GM23338 (cell line): Measurements from ENCODE around the gene CDK14. TPM values are rescaled to one million over a fixed set of nuclear protein-coding genes. Genes with fewer than 3 reads are reported as not detected.

Experiments used
- ATAC-seq: fragments of 200-7000 bp; cut with Tn5 transposase; 3 replicates; pipeline ENCODE4 v1.9.1; 2020
- DNase-seq: peaks from one replicate; pipeline ENCODE4 v3.0.0-alpha.2; 2015; ENCODE audit warnings: low spot score
- H2AFZ ChIP-seq: fragments of 200-600 bp; sonication (generic); 2 replicates; pipeline ENCODE4 v1.8.0; 2016; ENCODE audit warnings: antibody characterized with exemption, mild to moderate bottlenecking, moderate library complexity
- H3F3A ChIP-seq: fragments of 200-600 bp; sonication (generic); replicated peaks from 2 replicates; pipeline ENCODE4 v1.8.0; 2017; ENCODE audit warnings: antibody characterized with exemption, mixed run types, low read depth
- H3K27ac ChIP-seq: fragments of 200-600 bp; sonication (generic); 2 replicates; pipeline ENCODE4 v1.6.1; 2016; ENCODE audit warnings: low read depth
- H3K27me3 ChIP-seq: fragments of 200-600 bp; sonication (generic); 2 replicates; pipeline ENCODE4 v1.8.0; 2016; ENCODE audit warnings: mild to moderate bottlenecking, mixed run types, moderate library complexity; ENCODE audit not compliant: insufficient read depth
- H3K36me3 ChIP-seq: fragments of 200-600 bp; sonication (generic); 2 replicates; pipeline ENCODE4 v1.8.0; 2016; ENCODE audit warnings: mild to moderate bottlenecking; ENCODE audit not compliant: insufficient read depth
- H3K4me1 ChIP-seq: fragments of 200-600 bp; sonication (generic); 2 replicates; pipeline ENCODE4 v1.8.0; 2016; ENCODE audit warnings: mild to moderate bottlenecking, moderate library complexity; ENCODE audit not compliant: insufficient read depth
- H3K4me2 ChIP-seq: fragments of 200-600 bp; sonication (generic); 2 replicates; pipeline ENCODE4 v1.7.1; 2017; ENCODE audit warnings: mixed run types
- H3K4me3 ChIP-seq: fragments of 200-600 bp; sonication (generic); 2 replicates; pipeline ENCODE4 v1.6.1; 2016; ENCODE audit warnings: mixed run types
- H3K79me2 ChIP-seq: fragments of 200-600 bp; sonication (generic); replicated peaks from 2 replicates; pipeline ENCODE4 v1.8.0; 2017; ENCODE audit warnings: mild to moderate bottlenecking; ENCODE audit not compliant: insufficient read depth
- H3K9me2 ChIP-seq: fragments of 200-600 bp; sonication (generic); 2 replicates; pipeline ENCODE4 v1.8.0; 2017; ENCODE audit not compliant: insufficient read depth
- H4K20me1 ChIP-seq: fragments of 200-600 bp; sonication (generic); replicated peaks from 2 replicates; pipeline ENCODE4 v1.8.0; 2017; ENCODE audit warnings: mild to moderate bottlenecking; ENCODE audit not compliant: insufficient read depth
- H3K27ac Mint-ChIP-seq: 2 replicates; pipeline ENCODE4 v1.8.0; 2020; ENCODE audit warnings: inconsistent platforms, mild to moderate bottlenecking, moderate library complexity, mixed read lengths
- H3K27me3 Mint-ChIP-seq: 3 replicates; pipeline ENCODE4 v1.8.0; 2022; ENCODE audit warnings: low read depth, mild to moderate bottlenecking, moderate library complexity, mixed read lengths, inconsistent platforms; ENCODE audit not compliant: insufficient read depth, poor library complexity
- H3K36me3 Mint-ChIP-seq: 3 replicates; pipeline ENCODE4 v1.8.0; 2021; ENCODE audit warnings: low read depth, mild to moderate bottlenecking, inconsistent platforms, moderate library complexity, mixed read lengths
- H3K4me1 Mint-ChIP-seq: 3 replicates; pipeline ENCODE4 v1.8.0; 2020; ENCODE audit warnings: mild to moderate bottlenecking, inconsistent platforms, mixed read lengths
- H3K4me3 Mint-ChIP-seq: 3 replicates; pipeline ENCODE4 v1.8.0; 2021; ENCODE audit warnings: moderate library complexity, mild to moderate bottlenecking, inconsistent platforms, mixed read lengths
- H3K9me3 Mint-ChIP-seq: 3 replicates; pipeline ENCODE4 v1.8.0; 2020; ENCODE audit warnings: moderate library complexity, mild to moderate bottlenecking, inconsistent platforms, mixed read lengths
- CREB1 ChIP-seq: fragments of 250-450 bp; sonication (Bioruptor Pico); IDR thresholded peaks from 2 replicates; pipeline ENCODE4 v1.5.0; 2020; ENCODE audit warnings: low read depth, mild to moderate bottlenecking, moderate library complexity
- CTCF ChIP-seq, 2 experiments: fragments of 200-600 bp in 1 of 2; sonication (generic) in 1 of 2; conservative IDR thresholded peaks; 2 replicates each; pipeline versions ENCODE4 v1.5.1 to v1.6.1; 2016 to 2017; ENCODE audit warnings: antibody characterized with exemption in 2 of 2, low read depth in 2 of 2, mild to moderate bottlenecking in 2 of 2, moderate library complexity in 1 of 2
- ETS1 ChIP-seq: IDR thresholded peaks from 2 replicates; pipeline ENCODE4 v1.6.1; 2016; ENCODE audit warnings: antibody characterized with exemption
- JUNB ChIP-seq: IDR thresholded peaks from one replicate; pipeline ENCODE4 v1.6.1; 2016; ENCODE audit warnings: antibody characterized with exemption; ENCODE audit not compliant: unreplicated experiment
- NANOG ChIP-seq: IDR thresholded peaks from 2 replicates; pipeline ENCODE4 v1.6.1; 2016; ENCODE audit warnings: antibody characterized with exemption, borderline replicate concordance
- POLR2AphosphoS5 ChIP-seq: IDR thresholded peaks from 2 replicates; pipeline ENCODE4 v1.6.1; 2016; ENCODE audit warnings: antibody characterized with exemption, low read depth
- STAT1 ChIP-seq: IDR thresholded peaks from one replicate; pipeline ENCODE4 v1.6.1; 2016; ENCODE audit warnings: antibody characterized with exemption; ENCODE audit not compliant: unreplicated experiment
- ZNF114 ChIP-seq: fragments of 250-450 bp; sonication (Bioruptor Pico); IDR thresholded peaks from 2 replicates; pipeline ENCODE4 v1.5.0; 2020; ENCODE audit warnings: mild to moderate bottlenecking, moderate library complexity
- ZNF331 ChIP-seq: fragments of 250-450 bp; sonication (Bioruptor Pico); IDR thresholded peaks from 2 replicates; pipeline ENCODE4 v1.5.0; 2020; ENCODE audit warnings: low read depth, mild to moderate bottlenecking, moderate library complexity
- polyA plus RNA-seq: library from polyadenylated mRNA; unstranded; fragments of >200 nt; fragmentation: Nextera tagmentation; extraction: Ambion mirVana; gene quantifications from 2 replicates; pipeline ENCODE4 v1.2.1, GENCODE V29; 2016
- total RNA-seq: library from RNA; depleted of rRNA; stranded (reverse); fragments of >200 nt; shearing (Covaris generic); gene quantifications from 2 replicates; pipeline ENCODE4 v1.2.3, GENCODE V29; 2014
- TF ChIP-seq, protein P1 (sequence below): IDR thresholded peaks from one replicate; pipeline ENCODE4 v1.6.1; 2018; ENCODE audit warnings: antibody characterized with exemption; ENCODE audit not compliant: unreplicated experiment
- TF ChIP-seq, protein P2 (sequence below): fragments of 250-450 bp; sonication (Bioruptor Pico); IDR thresholded peaks from 2 replicates; pipeline ENCODE4 v1.5.0; 2020; ENCODE audit warnings: mild to moderate bottlenecking, moderate library complexity

The CDK14 gene
- total and polyA plus RNA-seq, 2 experiments from 2014 or later = 11.2 to 24.0 TPM

GRCh38 chr7:91126762-91127161 is 530.6 kb downstream of the CDK14 start:
- peaks cover 10% of the 10 kb centered on the region for H3K36me3 Mint-ChIP-seq
- no peaks in the 10 kb centered on the region for H3F3A ChIP-seq
- no peaks in the 10 kb centered on the region for H3K36me3 ChIP-seq
- H3K4me3 ChIP-seq = no peak overlapping the region
- H3K4me1 Mint-ChIP-seq = peaks cover 25% of the 10 kb centered on the region
- TF ChIP-seq POLR2AphosphoS5 (no peak), ZNF331 (CRISPR knock-in tag) (no peak), JUNB (no peak), ETS1 (no peak), CREB1 (CRISPR knock-in tag) (no peak), ZNF114 (CRISPR knock-in tag) (no peak), CTCF (conservative IDR thresholded peaks at IDR 0.05; ENCODE audit: low read depth in 2 of 2) (no peak), NANOG (no peak), STAT1 (no peak)
- TF ChIP-seq, protein P1, sequence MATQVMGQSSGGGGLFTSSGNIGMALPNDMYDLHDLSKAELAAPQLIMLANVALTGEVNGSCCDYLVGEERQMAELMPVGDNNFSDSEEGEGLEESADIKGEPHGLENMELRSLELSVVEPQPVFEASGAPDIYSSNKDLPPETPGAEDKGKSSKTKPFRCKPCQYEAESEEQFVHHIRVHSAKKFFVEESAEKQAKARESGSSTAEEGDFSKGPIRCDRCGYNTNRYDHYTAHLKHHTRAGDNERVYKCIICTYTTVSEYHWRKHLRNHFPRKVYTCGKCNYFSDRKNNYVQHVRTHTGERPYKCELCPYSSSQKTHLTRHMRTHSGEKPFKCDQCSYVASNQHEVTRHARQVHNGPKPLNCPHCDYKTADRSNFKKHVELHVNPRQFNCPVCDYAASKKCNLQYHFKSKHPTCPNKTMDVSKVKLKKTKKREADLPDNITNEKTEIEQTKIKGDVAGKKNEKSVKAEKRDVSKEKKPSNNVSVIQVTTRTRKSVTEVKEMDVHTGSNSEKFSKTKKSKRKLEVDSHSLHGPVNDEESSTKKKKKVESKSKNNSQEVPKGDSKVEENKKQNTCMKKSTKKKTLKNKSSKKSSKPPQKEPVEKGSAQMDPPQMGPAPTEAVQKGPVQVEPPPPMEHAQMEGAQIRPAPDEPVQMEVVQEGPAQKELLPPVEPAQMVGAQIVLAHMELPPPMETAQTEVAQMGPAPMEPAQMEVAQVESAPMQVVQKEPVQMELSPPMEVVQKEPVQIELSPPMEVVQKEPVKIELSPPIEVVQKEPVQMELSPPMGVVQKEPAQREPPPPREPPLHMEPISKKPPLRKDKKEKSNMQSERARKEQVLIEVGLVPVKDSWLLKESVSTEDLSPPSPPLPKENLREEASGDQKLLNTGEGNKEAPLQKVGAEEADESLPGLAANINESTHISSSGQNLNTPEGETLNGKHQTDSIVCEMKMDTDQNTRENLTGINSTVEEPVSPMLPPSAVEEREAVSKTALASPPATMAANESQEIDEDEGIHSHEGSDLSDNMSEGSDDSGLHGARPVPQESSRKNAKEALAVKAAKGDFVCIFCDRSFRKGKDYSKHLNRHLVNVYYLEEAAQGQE = no peak
- TF ChIP-seq, protein P2, sequence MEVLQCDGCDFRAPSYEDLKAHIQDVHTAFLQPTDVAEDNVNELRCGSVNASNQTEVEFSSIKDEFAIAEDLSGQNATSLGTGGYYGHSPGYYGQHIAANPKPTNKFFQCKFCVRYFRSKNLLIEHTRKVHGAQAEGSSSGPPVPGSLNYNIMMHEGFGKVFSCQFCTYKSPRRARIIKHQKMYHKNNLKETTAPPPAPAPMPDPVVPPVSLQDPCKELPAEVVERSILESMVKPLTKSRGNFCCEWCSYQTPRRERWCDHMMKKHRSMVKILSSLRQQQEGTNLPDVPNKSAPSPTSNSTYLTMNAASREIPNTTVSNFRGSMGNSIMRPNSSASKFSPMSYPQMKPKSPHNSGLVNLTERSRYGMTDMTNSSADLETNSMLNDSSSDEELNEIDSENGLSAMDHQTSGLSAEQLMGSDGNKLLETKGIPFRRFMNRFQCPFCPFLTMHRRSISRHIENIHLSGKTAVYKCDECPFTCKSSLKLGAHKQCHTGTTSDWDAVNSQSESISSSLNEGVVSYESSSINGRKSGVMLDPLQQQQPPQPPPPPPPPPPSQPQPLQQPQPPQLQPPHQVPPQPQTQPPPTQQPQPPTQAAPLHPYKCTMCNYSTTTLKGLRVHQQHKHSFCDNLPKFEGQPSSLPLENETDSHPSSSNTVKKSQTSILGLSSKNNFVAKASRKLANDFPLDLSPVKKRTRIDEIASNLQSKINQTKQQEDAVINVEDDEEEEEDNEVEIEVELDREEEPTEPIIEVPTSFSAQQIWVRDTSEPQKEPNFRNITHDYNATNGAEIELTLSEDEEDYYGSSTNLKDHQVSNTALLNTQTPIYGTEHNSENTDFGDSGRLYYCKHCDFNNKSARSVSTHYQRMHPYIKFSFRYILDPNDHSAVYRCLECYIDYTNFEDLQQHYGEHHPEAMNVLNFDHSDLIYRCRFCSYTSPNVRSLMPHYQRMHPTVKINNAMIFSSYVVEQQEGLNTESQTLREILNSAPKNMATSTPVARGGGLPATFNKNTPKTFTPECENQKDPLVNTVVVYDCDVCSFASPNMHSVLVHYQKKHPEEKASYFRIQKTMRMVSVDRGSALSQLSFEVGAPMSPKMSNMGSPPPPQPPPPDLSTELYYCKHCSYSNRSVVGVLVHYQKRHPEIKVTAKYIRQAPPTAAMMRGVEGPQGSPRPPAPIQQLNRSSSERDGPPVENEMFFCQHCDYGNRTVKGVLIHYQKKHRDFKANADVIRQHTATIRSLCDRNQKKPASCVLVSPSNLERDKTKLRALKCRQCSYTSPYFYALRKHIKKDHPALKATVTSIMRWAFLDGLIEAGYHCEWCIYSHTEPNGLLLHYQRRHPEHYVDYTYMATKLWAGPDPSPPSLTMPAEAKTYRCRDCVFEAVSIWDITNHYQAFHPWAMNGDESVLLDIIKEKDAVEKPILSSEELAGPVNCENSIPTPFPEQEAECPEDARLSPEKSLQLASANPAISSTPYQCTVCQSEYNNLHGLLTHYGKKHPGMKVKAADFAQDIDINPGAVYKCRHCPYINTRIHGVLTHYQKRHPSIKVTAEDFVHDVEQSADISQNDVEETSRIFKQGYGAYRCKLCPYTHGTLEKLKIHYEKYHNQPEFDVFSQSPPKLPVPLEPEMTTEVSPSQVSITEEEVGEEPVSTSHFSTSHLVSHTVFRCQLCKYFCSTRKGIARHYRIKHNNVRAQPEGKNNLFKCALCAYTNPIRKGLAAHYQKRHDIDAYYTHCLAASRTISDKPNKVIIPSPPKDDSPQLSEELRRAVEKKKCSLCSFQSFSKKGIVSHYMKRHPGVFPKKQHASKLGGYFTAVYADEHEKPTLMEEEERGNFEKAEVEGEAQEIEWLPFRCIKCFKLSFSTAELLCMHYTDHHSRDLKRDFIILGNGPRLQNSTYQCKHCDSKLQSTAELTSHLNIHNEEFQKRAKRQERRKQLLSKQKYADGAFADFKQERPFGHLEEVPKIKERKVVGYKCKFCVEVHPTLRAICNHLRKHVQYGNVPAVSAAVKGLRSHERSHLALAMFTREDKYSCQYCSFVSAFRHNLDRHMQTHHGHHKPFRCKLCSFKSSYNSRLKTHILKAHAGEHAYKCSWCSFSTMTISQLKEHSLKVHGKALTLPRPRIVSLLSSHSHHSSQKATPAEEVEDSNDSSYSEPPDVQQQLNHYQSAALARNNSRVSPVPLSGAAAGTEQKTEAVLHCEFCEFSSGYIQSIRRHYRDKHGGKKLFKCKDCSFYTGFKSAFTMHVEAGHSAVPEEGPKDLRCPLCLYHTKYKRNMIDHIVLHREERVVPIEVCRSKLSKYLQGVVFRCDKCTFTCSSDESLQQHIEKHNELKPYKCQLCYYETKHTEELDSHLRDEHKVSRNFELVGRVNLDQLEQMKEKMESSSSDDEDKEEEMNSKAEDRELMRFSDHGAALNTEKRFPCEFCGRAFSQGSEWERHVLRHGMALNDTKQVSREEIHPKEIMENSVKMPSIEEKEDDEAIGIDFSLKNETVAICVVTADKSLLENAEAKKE (CRISPR knock-in tag) = no peak
- H3K79me2 ChIP-seq = no peaks in the 10 kb centered on the region
- H3K27ac Mint-ChIP-seq = 0 out of 2 replicates have a peak overlapping the region, but pooled peaks have one; percentile 34
- DNase-seq (peak; percentile 66), ATAC-seq (peak; percentile 81)
- H3K4me3 Mint-ChIP-seq = peak overlapping the region; percentile 7; the same call in 1 of the 3 replicates
- no peaks in the 10 kb centered on the region for H3K27me3 ChIP-seq
- no peak overlapping the region for H3K4me2 ChIP-seq
- peaks cover 21% of the 10 kb centered on the region for H3K4me1 ChIP-seq
- no peaks in the 10 kb centered on the region; the same call in 1 of the 2 replicates for H3K9me2 ChIP-seq
- H3K27me3 Mint-ChIP-seq = no peaks in the 10 kb centered on the region
- H4K20me1 ChIP-seq = no peaks in the 10 kb centered on the region
- peak overlapping the region; percentile 29; the same call in 1 of the 2 replicates for H3K27ac ChIP-seq
- no peak overlapping the region for H2AFZ ChIP-seq
- no peaks in the 10 kb centered on the region for H3K9me3 Mint-ChIP-seq
